ENCODE data around the gene ZNF565. TPM values are rescaled to one million over a fixed set of nuclear protein-coding genes. Genes with fewer than 3 reads are reported as not detected.

ZNF565 gene
- total and polyA plus RNA-seq, 5 donors from 2014 or later, result 1.0 to 5.7 (median 2.8) TPM

GRCh38 chr19:36142496-36142895 is 72.0 kb downstream of the ZNF565 start:
- H3K27ac Mint-ChIP-seq, result peak overlapping the region in 1 of 3 donors; percentile 89
- H3K4me1 ChIP-seq (ENCODE audit: control insufficient read depth, insufficient read depth, low read length, poor library complexity, severe bottlenecking), result peaks cover 18% of the 10 kb centered on the region
- H3K27me3 ChIP-seq (ENCODE audit: control insufficient read depth, insufficient read depth, low read length), result no peaks in the 10 kb centered on the region
- ATAC-seq (ENCODE audit: low read depth in 2 of 2) (no peak), DNase-seq (no peak)
- peaks cover 8 to 18% (median 15%) of the 10 kb centered on the region in 4 donors for H3K4me1 Mint-ChIP-seq
- H3K36me3 ChIP-seq (ENCODE audit: control insufficient read depth, insufficient read depth, low read length), result peaks cover 39% of the 10 kb centered on the region
- peaks cover 0 to 4% (median 0%) of the 10 kb centered on the region in 7 donors for H3K9me3 Mint-ChIP-seq
- peaks cover 34% of the 10 kb centered on the region for H3K36me3 Mint-ChIP-seq
- no peak overlapping the region for H3K4me3 ChIP-seq (ENCODE audit: low read depth, low read length)
- no peak overlapping the region for H3K27ac ChIP-seq (ENCODE audit: insufficient read depth, low read length, poor library complexity, severe bottlenecking)
- no peaks in the 10 kb centered on the region for H3K27me3 Mint-ChIP-seq
- H3K9me3 ChIP-seq (ENCODE audit: control insufficient read depth in 2 of 2, low read length in 2 of 2), result no peaks in the 10 kb centered on the region
- peak overlapping the region in 3 of 4 donors; percentile 44 to 72 (median 48) for H3K4me3 Mint-ChIP-seq

GRCh38 chr19:36142046-36142445 is 72.4 kb downstream of the ZNF565 start:
- H3K4me3 ChIP-seq (ENCODE audit: low read depth, low read length), result no peak overlapping the region
- peaks cover 18% of the 10 kb centered on the region for H3K4me1 ChIP-seq (ENCODE audit: control insufficient read depth, insufficient read depth, low read length, poor library complexity, severe bottlenecking)
- no peaks in the 10 kb centered on the region for H3K9me3 ChIP-seq (ENCODE audit: control insufficient read depth in 2 of 2, low read length in 2 of 2)
- H3K36me3 ChIP-seq (ENCODE audit: control insufficient read depth, insufficient read depth, low read length), result peaks cover 37% of the 10 kb centered on the region
- Mint-ChIP-seq H3K27ac (peak overlapping the region in 2 of 3 donors; percentile 31 to 91), H3K36me3 (peaks cover 31% of the 10 kb centered on the region), H3K9me3 (peaks cover 0 to 4% (median 0%) of the 10 kb centered on the region in 7 donors), H3K4me3 (peak overlapping the region in 2 of 4 donors; percentile 72 to 92), H3K27me3 (no peaks in the 10 kb centered on the region), H3K4me1 (peaks cover 8 to 16% (median 15%) of the 10 kb centered on the region in 4 donors)
- ATAC-seq (ENCODE audit: low read depth in 2 of 2), result no peak
- no peaks in the 10 kb centered on the region for H3K27me3 ChIP-seq (ENCODE audit: control insufficient read depth, insufficient read depth, low read length)
- no peak for DNase-seq
- H3K27ac ChIP-seq (ENCODE audit: insufficient read depth, low read length, poor library complexity, severe bottlenecking), result peak overlapping the region; percentile 81

GRCh38 chr19:36141039-36141927 is 73.2 kb downstream of the ZNF565 start:
- peaks cover 25% of the 10 kb centered on the region for H3K36me3 Mint-ChIP-seq

GRCh38 chr19:36140304-36141038 is 74.0 kb downstream of the ZNF565 start:
- Mint-ChIP-seq H3K27ac (peak overlapping the region; percentile 90 to 95 (median 91)), H3K36me3 (peaks cover 18% of the 10 kb centered on the region), H3K4me1 (peaks cover 8 to 20% (median 14%) of the 10 kb centered on the region in 4 donors), H3K9me3 (peaks cover 0 to 4% (median 0%) of the 10 kb centered on the region in 7 donors), H3K27me3 (no peaks in the 10 kb centered on the region), H3K4me3 (peak overlapping the region; percentile 89 to 94 (median 92))
- DNase-seq (peak in 2 of 3 donors; percentile 52 to 74), ATAC-seq (ENCODE audit: low read depth in 2 of 2) (peak; percentile 13 to 20)
- Histone ChIP-seq H3K9me3 (ENCODE audit: control insufficient read depth in 2 of 2, low read length in 2 of 2) (no peaks in the 10 kb centered on the region), H3K4me1 (ENCODE audit: control insufficient read depth, insufficient read depth, low read length, poor library complexity, severe bottlenecking) (peaks cover 18% of the 10 kb centered on the region), H3K27ac (ENCODE audit: insufficient read depth, low read length, poor library complexity, severe bottlenecking) (peak overlapping the region; percentile 81), H3K27me3 (ENCODE audit: control insufficient read depth, insufficient read depth, low read length) (no peaks in the 10 kb centered on the region), H3K4me3 (ENCODE audit: low read depth, low read length) (peak overlapping the region; percentile 88), H3K36me3 (ENCODE audit: control insufficient read depth, insufficient read depth, low read length) (peaks cover 21% of the 10 kb centered on the region)

More at GRCh38 chr19:36141039-36141927, 73.2 kb downstream of the ZNF565 start:
- peak overlapping the region; percentile 88 for H3K4me3 ChIP-seq (ENCODE audit: low read depth, low read length)
- Mint-ChIP-seq H3K27ac (peak overlapping the region; percentile 81 to 95 (median 91)), H3K27me3 (no peaks in the 10 kb centered on the region), H3K4me1 (peaks cover 8 to 20% (median 14%) of the 10 kb centered on the region in 4 donors), H3K4me3 (peak overlapping the region; percentile 89 to 96 (median 92)), H3K9me3 (peaks cover 0 to 4% (median 0%) of the 10 kb centered on the region in 7 donors)
- H3K27ac ChIP-seq (ENCODE audit: insufficient read depth, low read length, poor library complexity, severe bottlenecking), result peak overlapping the region; percentile 81
- DNase-seq (peak; percentile 83 to 89 (median 88)), ATAC-seq (ENCODE audit: low read depth in 2 of 2) (peak; percentile 77 to 83)
- no peaks in the 10 kb centered on the region for H3K27me3 ChIP-seq (ENCODE audit: control insufficient read depth, insufficient read depth, low read length)
- H3K9me3 ChIP-seq (ENCODE audit: control insufficient read depth in 2 of 2, low read length in 2 of 2), result no peaks in the 10 kb centered on the region
- peaks cover 18% of the 10 kb centered on the region for H3K4me1 ChIP-seq (ENCODE audit: control insufficient read depth, insufficient read depth, low read length, poor library complexity, severe bottlenecking)
- peaks cover 29% of the 10 kb centered on the region for H3K36me3 ChIP-seq (ENCODE audit: control insufficient read depth, insufficient read depth, low read length)

GRCh38 chr19:36139473-36140303 is 74.8 kb downstream of the ZNF565 start, which contains the start of gene CAPNS1:
Gene CAPNS1 (plus strand): TSS chr19:36140066. CDS start chr19:36141012, 946 bp downstream.
- peak; percentile 84 to 93 (median 85) for DNase-seq
- ATAC-seq (ENCODE audit: low read depth in 2 of 2), result peak; percentile 69 to 70
- H3K4me3 Mint-ChIP-seq, result peak within 1 kb of the TSS; percentile 89 to 94 (median 92)
- Histone ChIP-seq H3K27me3 (ENCODE audit: control insufficient read depth, insufficient read depth, low read length) (no peaks in the 10 kb centered on the region), H3K36me3 (ENCODE audit: control insufficient read depth, insufficient read depth, low read length) (peaks cover 16% of the 10 kb centered on the region), H3K4me1 (ENCODE audit: control insufficient read depth, insufficient read depth, low read length, poor library complexity, severe bottlenecking) (peaks cover 18% of the 10 kb centered on the region), H3K9me3 (ENCODE audit: control insufficient read depth in 2 of 2, low read length in 2 of 2) (no peaks in the 10 kb centered on the region), H3K4me3 (ENCODE audit: low read depth, low read length) (peak within 1 kb of the TSS; percentile 88), H3K27ac (ENCODE audit: insufficient read depth, low read length, poor library complexity, severe bottlenecking) (peak within 1 kb of the TSS; percentile 81)
- peaks cover 13% of the 10 kb centered on the region for H3K36me3 Mint-ChIP-seq
- no peaks in the 10 kb centered on the region for H3K27me3 Mint-ChIP-seq
- peaks cover 8 to 20% (median 13%) of the 10 kb centered on the region in 4 donors for H3K4me1 Mint-ChIP-seq
- H3K27ac Mint-ChIP-seq, result peak within 1 kb of the TSS; percentile 91 to 95 (median 93)
- peaks cover 0 to 4% (median 0%) of the 10 kb centered on the region in 7 donors for H3K9me3 Mint-ChIP-seq

GRCh38 chr19:36139120-36139472 is 75.4 kb downstream of the ZNF565 start:
- H3K4me3 ChIP-seq (ENCODE audit: low read depth, low read length), result peak overlapping the region; percentile 55

More at GRCh38 chr19:36139120-36139472, 75.4 kb downstream of the ZNF565 start:
- Mint-ChIP-seq H3K9me3 (peaks cover 0 to 4% (median 0%) of the 10 kb centered on the region in 7 donors), H3K36me3 (peaks cover 12% of the 10 kb centered on the region), H3K4me1 (peaks cover 8 to 20% (median 12%) of the 10 kb centered on the region in 4 donors), H3K27ac (peak overlapping the region; percentile 91 to 95 (median 93)), H3K27me3 (no peaks in the 10 kb centered on the region), H3K4me3 (peak overlapping the region; percentile 89 to 94 (median 92))
- DNase-seq (no peak), ATAC-seq (ENCODE audit: low read depth in 2 of 2) (no peak)
- H3K27me3 ChIP-seq (ENCODE audit: control insufficient read depth, insufficient read depth, low read length), result no peaks in the 10 kb centered on the region
- H3K9me3 ChIP-seq (ENCODE audit: control insufficient read depth in 2 of 2, low read length in 2 of 2), result no peaks in the 10 kb centered on the region
- peaks cover 18% of the 10 kb centered on the region for H3K4me1 ChIP-seq (ENCODE audit: control insufficient read depth, insufficient read depth, low read length, poor library complexity, severe bottlenecking)
- H3K27ac ChIP-seq (ENCODE audit: insufficient read depth, low read length, poor library complexity, severe bottlenecking), result peak overlapping the region; percentile 81
- H3K36me3 ChIP-seq (ENCODE audit: control insufficient read depth, insufficient read depth, low read length), result peaks cover 10% of the 10 kb centered on the region
